ENCODE measurements around the gene THBS3. TPM values are rescaled to one million over a fixed set of nuclear protein-coding genes. Genes with fewer than 3 reads are reported as not detected.

THBS3 gene
- total and polyA plus RNA-seq, 2 of the 13 experiments (the other 11 are each of a cell fraction or from before 2014, with no cell fraction given): 0.86 to 3.6 TPM

DNA sequence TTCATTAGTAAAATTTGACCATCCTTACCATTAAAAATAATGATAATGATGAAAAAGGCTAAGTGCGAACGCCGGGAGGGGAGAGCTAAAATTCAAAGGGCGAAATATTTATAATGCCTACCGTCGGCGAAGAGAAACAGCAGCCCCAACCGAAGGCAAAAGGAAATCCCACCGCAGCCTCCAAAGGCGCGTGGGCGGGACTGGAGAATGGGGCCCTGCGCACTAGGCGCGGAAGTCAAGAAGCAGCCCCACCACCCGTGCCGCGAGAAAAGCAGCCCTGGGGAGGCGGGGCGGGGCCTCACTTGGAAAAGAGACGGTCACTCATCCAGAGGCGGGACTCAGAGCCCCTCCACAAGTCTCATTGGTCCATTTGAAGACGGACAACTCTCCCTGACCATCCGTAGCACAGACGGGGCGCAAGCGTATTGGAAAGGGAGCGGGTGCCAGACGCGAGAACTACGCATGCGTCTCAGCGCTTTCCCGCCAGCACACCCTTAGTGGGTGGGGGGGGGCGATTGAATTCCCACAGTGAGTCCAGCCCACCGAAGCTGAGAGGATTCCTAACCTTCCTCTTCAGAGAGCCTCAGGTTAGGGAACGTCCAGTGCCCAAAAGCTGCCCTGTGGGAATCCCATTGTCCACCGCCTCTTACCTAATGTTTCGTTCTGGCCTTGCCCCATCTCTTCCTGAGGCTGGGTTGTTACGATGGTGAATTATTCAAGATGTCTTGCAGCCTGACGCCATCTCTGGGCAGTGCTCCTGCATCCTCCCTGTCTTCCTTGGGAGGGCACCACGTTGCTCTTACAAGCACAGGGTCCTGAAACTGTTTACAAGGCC is 19.8 kb upstream of the THBS3 start (continued):
- TF ChIP-seq ZNF546 (CRISPR knock-in tag; conservative IDR thresholded peaks at IDR 0.05) (no peak; the same call in 1 of the 2 replicates), SP5 (CRISPR knock-in tag; IDR thresholded peaks at IDR 0.05; ENCODE audit: borderline replicate concordance, low read depth) (no peak; the same call in 1 of the 2 replicates), KLF16 (CRISPR knock-in tag; IDR thresholded peaks at IDR 0.05) (peak in 1 of 2 experiments; percentile 68; a peak in 1 of 4 replicates), ZNF460 (CRISPR knock-in tag; IDR thresholded peaks at IDR 0.05; ENCODE audit: borderline replicate concordance) (no peak), ZSCAN9 (CRISPR knock-in tag; IDR thresholded peaks at IDR 0.05; ENCODE audit: borderline replicate concordance) (0 out of 2 replicates have a peak, but pooled peaks have one; percentile 18), NFYB (CRISPR knock-in tag; IDR thresholded peaks at IDR 0.05) (peak; percentile 95), IKZF5 (CRISPR knock-in tag; IDR thresholded peaks at IDR 0.05) (peak; percentile 67; the same call in 1 of the 2 replicates), RELA (CRISPR knock-in tag; IDR thresholded peaks at IDR 0.05) (0 out of 2 replicates have a peak, but pooled peaks have one; percentile 50), RNF2 (conservative IDR thresholded peaks at IDR 0.05; ENCODE audit: low read depth) (0 out of 2 replicates have a peak, but pooled peaks have one; percentile 24), POLR2AphosphoS5 (IDR thresholded peaks at IDR 0.05; ENCODE audit: low read depth, low read length) (peak; percentile 85), MYC (CRISPR knock-in tag; IDR thresholded peaks at IDR 0.05; ENCODE audit: borderline replicate concordance) (peak; percentile 76; the same call in 1 of the 2 replicates), ZNF891 (CRISPR knock-in tag; IDR thresholded peaks at IDR 0.05) (no peak; the same call in 1 of the 2 replicates), PHF21A (CRISPR knock-in tag; IDR thresholded peaks at IDR 0.05) (no peak; the same call in 1 of the 2 replicates), SMARCE1 (IDR thresholded peaks at IDR 0.05; ENCODE audit: borderline replicate concordance) (no peak), MED13 (CRISPR knock-in tag; IDR thresholded peaks at IDR 0.05) (no peak), ZNF260 (CRISPR knock-in tag; IDR thresholded peaks at IDR 0.05; ENCODE audit: borderline replicate concordance, low read depth) (no peak), ZBTB1 (CRISPR knock-in tag; IDR thresholded peaks at IDR 0.05; ENCODE audit: borderline replicate concordance) (no peak), ZNF792 (CRISPR knock-in tag; IDR thresholded peaks at IDR 0.05) (0 out of 2 replicates have a peak, but pooled peaks have one; percentile 24), PCBP1 (IDR thresholded peaks at IDR 0.05; ENCODE audit: borderline replicate concordance, low read depth, low read length) (0 out of 2 replicates have a peak, but pooled peaks have one; percentile 25), ZNF746 (CRISPR knock-in tag; IDR thresholded peaks at IDR 0.05) (no peak), ZC3H13 (CRISPR knock-in tag; IDR thresholded peaks at IDR 0.05) (no peak)
- TF ChIP-seq, protein P1, sequence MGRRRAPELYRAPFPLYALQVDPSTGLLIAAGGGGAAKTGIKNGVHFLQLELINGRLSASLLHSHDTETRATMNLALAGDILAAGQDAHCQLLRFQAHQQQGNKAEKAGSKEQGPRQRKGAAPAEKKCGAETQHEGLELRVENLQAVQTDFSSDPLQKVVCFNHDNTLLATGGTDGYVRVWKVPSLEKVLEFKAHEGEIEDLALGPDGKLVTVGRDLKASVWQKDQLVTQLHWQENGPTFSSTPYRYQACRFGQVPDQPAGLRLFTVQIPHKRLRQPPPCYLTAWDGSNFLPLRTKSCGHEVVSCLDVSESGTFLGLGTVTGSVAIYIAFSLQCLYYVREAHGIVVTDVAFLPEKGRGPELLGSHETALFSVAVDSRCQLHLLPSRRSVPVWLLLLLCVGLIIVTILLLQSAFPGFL (CRISPR knock-in tag; IDR thresholded peaks at IDR 0.05): no peak
- TF ChIP-seq, protein P2, sequence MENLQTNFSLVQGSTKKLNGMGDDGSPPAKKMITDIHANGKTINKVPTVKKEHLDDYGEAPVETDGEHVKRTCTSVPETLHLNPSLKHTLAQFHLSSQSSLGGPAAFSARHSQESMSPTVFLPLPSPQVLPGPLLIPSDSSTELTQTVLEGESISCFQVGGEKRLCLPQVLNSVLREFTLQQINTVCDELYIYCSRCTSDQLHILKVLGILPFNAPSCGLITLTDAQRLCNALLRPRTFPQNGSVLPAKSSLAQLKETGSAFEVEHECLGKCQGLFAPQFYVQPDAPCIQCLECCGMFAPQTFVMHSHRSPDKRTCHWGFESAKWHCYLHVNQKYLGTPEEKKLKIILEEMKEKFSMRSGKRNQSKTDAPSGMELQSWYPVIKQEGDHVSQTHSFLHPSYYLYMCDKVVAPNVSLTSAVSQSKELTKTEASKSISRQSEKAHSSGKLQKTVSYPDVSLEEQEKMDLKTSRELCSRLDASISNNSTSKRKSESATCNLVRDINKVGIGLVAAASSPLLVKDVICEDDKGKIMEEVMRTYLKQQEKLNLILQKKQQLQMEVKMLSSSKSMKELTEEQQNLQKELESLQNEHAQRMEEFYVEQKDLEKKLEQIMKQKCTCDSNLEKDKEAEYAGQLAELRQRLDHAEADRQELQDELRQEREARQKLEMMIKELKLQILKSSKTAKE (CRISPR knock-in tag; IDR thresholded peaks at IDR 0.05; ENCODE audit: borderline replicate concordance): no peak
- TF ChIP-seq, protein P3, sequence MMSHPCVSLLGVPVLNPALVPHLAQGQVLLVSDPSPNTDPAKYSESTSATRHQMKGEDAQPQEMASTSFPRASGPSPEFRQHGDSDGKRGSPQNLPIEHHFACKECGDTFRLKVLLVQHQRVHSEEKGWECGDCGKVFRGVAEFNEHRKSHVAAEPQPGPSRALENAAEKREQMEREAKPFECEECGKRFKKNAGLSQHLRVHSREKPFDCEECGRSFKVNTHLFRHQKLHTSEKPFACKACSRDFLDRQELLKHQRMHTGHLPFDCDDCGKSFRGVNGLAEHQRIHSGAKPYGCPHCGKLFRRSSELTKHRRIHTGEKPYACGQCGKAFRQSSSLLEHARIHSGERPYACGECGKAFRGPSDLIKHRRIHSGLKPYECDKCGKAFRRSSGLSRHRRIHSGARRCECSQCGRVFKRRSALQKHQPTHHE (CRISPR knock-in tag; IDR thresholded peaks at IDR 0.05; ENCODE audit: borderline replicate concordance): no peak
